Measurements from ENCODE around the gene CMYA5.

DNA sequence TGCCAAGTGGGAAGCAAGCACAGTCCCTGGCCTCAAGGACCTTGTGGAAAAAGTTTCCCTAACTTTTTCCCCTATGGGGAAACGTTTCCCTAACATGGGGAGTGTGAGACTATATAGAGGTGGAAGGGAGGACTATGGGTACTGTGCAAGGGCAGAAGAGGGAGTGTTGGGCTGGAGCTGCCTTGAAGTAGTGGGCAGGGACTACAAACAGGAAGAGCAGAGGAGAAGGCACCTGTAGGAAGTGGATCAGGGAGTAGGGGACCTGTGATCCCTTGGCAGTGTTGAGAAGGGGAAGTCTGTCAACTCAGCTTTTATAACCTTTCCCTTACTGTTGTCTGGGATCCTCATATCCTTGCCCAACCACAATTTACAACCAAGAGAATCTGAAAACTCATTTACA, 1.4 kb downstream of the CMYA5 start:
- TF ChIP-seq ZNF274 (IDR thresholded peaks at IDR 0.05; ENCODE audit: low read depth, low read length) (no peak), SUZ12 (IDR thresholded peaks at IDR 0.05; ENCODE audit: extremely low read depth, insufficient read depth, insufficient read length) (no peak)

Measured in NT2/D1 (cell line).